Measurements from ENCODE around the gene CARS1.
"Not testable (repeated sequence)": the region's sequence is repeated elsewhere in the genome, so short reads cannot be mapped to it uniquely, and the experiment has no call there.

Gene CARS1

GRCh38 chr11:3083321-3083720 is 26.1 kb upstream of the CARS1 start:
- Histone ChIP-seq H3K9ac (ENCODE audit: low read depth, low read length) (no peak overlapping the region), H3K9me3 (ENCODE audit: control insufficient read depth, insufficient read depth, low read length) (no peaks in the 10 kb centered on the region), H3K4me1 (ENCODE audit: insufficient read depth, low read length) (no peaks in the 10 kb centered on the region), H3K36me3 (ENCODE audit: insufficient read depth, low read length) (no peaks in the 10 kb centered on the region)

GRCh38 chr11:3081386-3081751 is 24.1 kb upstream of the CARS1 start:
- Histone ChIP-seq H3K9me3 (ENCODE audit: control insufficient read depth, insufficient read depth, low read length) (no peaks in the 10 kb centered on the region), H3K9ac (ENCODE audit: low read depth, low read length) (no peak overlapping the region), H3K36me3 (ENCODE audit: insufficient read depth, low read length) (no peaks in the 10 kb centered on the region), H3K4me1 (ENCODE audit: insufficient read depth, low read length) (no peaks in the 10 kb centered on the region)

GRCh38 chr11:3080733-3081385 is 23.6 kb upstream of the CARS1 start:
- Histone ChIP-seq H3K9me3 (ENCODE audit: control insufficient read depth, insufficient read depth, low read length) (no peaks in the 10 kb centered on the region), H3K4me1 (ENCODE audit: insufficient read depth, low read length) (no peaks in the 10 kb centered on the region), H3K36me3 (ENCODE audit: insufficient read depth, low read length) (no peaks in the 10 kb centered on the region), H3K9ac (ENCODE audit: low read depth, low read length) (no peak overlapping the region)

GRCh38 chr11:3080104-3080503 is 22.9 kb upstream of the CARS1 start:
- H3K9me3 ChIP-seq (ENCODE audit: control insufficient read depth, insufficient read depth, low read length) = no peaks in the 10 kb centered on the region
- H3K4me1 ChIP-seq (ENCODE audit: insufficient read depth, low read length) = no peaks in the 10 kb centered on the region
- no peak overlapping the region for H3K9ac ChIP-seq (ENCODE audit: low read depth, low read length)
- no peaks in the 10 kb centered on the region for H3K36me3 ChIP-seq (ENCODE audit: insufficient read depth, low read length)

GRCh38 chr11:3077846-3078440 is 20.7 kb upstream of the CARS1 start:
- Histone ChIP-seq H3K9me3 (ENCODE audit: control insufficient read depth, insufficient read depth, low read length) (no peaks in the 10 kb centered on the region), H3K4me1 (ENCODE audit: insufficient read depth, low read length) (no peaks in the 10 kb centered on the region), H3K9ac (ENCODE audit: low read depth, low read length) (no peak overlapping the region), H3K36me3 (ENCODE audit: insufficient read depth, low read length) (no peaks in the 10 kb centered on the region)

GRCh38 chr11:3077189-3077836 is 20.1 kb upstream of the CARS1 start:
- Histone ChIP-seq H3K4me1 (ENCODE audit: insufficient read depth, low read length) (no peaks in the 10 kb centered on the region), H3K9me3 (ENCODE audit: control insufficient read depth, insufficient read depth, low read length) (no peaks in the 10 kb centered on the region), H3K9ac (ENCODE audit: low read depth, low read length) (no peak overlapping the region), H3K36me3 (ENCODE audit: insufficient read depth, low read length) (no peaks in the 10 kb centered on the region)

- H3K9me3 ChIP-seq (ENCODE audit: control insufficient read depth, insufficient read depth, low read length) = no peaks in the 10 kb centered on the region
- no peak overlapping the region for H3K9ac ChIP-seq (ENCODE audit: low read depth, low read length)
- no peaks in the 10 kb centered on the region for H3K36me3 ChIP-seq (ENCODE audit: insufficient read depth, low read length)
- no peaks in the 10 kb centered on the region for H3K4me1 ChIP-seq (ENCODE audit: insufficient read depth, low read length)
Measured at GRCh38 chr11:3074912-3075589, 17.8 kb upstream of the CARS1 start.

GRCh38 chr11:3073029-3073435 is 15.8 kb upstream of the CARS1 start:
- Histone ChIP-seq H3K4me1 (ENCODE audit: insufficient read depth, low read length) (no peaks in the 10 kb centered on the region), H3K9me3 (ENCODE audit: control insufficient read depth, insufficient read depth, low read length) (no peaks in the 10 kb centered on the region), H3K9ac (ENCODE audit: low read depth, low read length) (no peak overlapping the region), H3K36me3 (ENCODE audit: insufficient read depth, low read length) (no peaks in the 10 kb centered on the region)

- no peaks in the 10 kb centered on the region for H3K4me1 ChIP-seq (ENCODE audit: insufficient read depth, low read length)
- 0 out of 2 replicates have a peak, but pooled peaks cover 8% of the 10 kb centered on the region for H3K9me3 ChIP-seq (ENCODE audit: control insufficient read depth, insufficient read depth, low read length)
- no peaks in the 10 kb centered on the region for H3K36me3 ChIP-seq (ENCODE audit: insufficient read depth, low read length)
- H3K9ac ChIP-seq (ENCODE audit: low read depth, low read length) = no peak overlapping the region
Measured at GRCh38 chr11:3069425-3069824, 12.2 kb upstream of the CARS1 start.

GRCh38 chr11:3066308-3066707 is 9.1 kb upstream of the CARS1 start:
- H3K9me3 ChIP-seq (ENCODE audit: control insufficient read depth, insufficient read depth, low read length); H3K36me3 ChIP-seq (ENCODE audit: insufficient read depth, low read length); H3K9ac ChIP-seq (ENCODE audit: low read depth, low read length); H3K4me1 ChIP-seq (ENCODE audit: insufficient read depth, low read length): not testable (repeated sequence)

- H3K4me1 ChIP-seq (ENCODE audit: insufficient read depth, low read length); H3K9ac ChIP-seq (ENCODE audit: low read depth, low read length); H3K36me3 ChIP-seq (ENCODE audit: insufficient read depth, low read length); H3K9me3 ChIP-seq (ENCODE audit: control insufficient read depth, insufficient read depth, low read length): not testable (repeated sequence)
Measured at GRCh38 chr11:3064709-3065108, 7.5 kb upstream of the CARS1 start.

- not testable (repeated sequence) for H3K9me3 ChIP-seq (ENCODE audit: control insufficient read depth, insufficient read depth, low read length); H3K36me3 ChIP-seq (ENCODE audit: insufficient read depth, low read length); H3K4me1 ChIP-seq (ENCODE audit: insufficient read depth, low read length); H3K9ac ChIP-seq (ENCODE audit: low read depth, low read length)
Measured at GRCh38 chr11:3063876-3064275, 6.7 kb upstream of the CARS1 start.

- H3K9me3 ChIP-seq (ENCODE audit: control insufficient read depth, insufficient read depth, low read length); H3K9ac ChIP-seq (ENCODE audit: low read depth, low read length); H3K36me3 ChIP-seq (ENCODE audit: insufficient read depth, low read length); H3K4me1 ChIP-seq (ENCODE audit: insufficient read depth, low read length): not testable (repeated sequence)
Measured at GRCh38 chr11:3063432-3063831, 6.2 kb upstream of the CARS1 start.

GRCh38 chr11:3060436-3061025 is 3.3 kb upstream of the CARS1 start:
- Histone ChIP-seq H3K9ac (ENCODE audit: low read depth, low read length) (no peak overlapping the region), H3K4me1 (ENCODE audit: insufficient read depth, low read length) (peaks cover 8% of the 10 kb centered on the region; the same call in 1 of the 2 replicates), H3K36me3 (ENCODE audit: insufficient read depth, low read length) (no peaks in the 10 kb centered on the region), H3K9me3 (ENCODE audit: control insufficient read depth, insufficient read depth, low read length) (0 out of 2 replicates have a peak, but pooled peaks cover 5% of the 10 kb centered on the region)

All from ES-I3 (cell line).